HEK293 (cell line): ENCODE measurements around the gene LYPD5.

Experiments
- CTCF ChIA-PET: fragments of 350-600 bp; formaldehyde crosslinking; extraction: SDS; loops from one replicate; lab custom pipeline; 2021; ENCODE audit warnings: antibody characterized with exemption; lab: Yijun Ruan, JAX
- POLR2A ChIA-PET: fragments of 300-600 bp; formaldehyde crosslinking; extraction: SDS; loops from one replicate; lab custom pipeline; 2020; ENCODE audit warnings: antibody characterized with exemption, inconsistent platforms; lab: Yijun Ruan, JAX
- H3K27ac ChIP-seq: fragments of 200-500 bp; sonication (Bioruptor generic); 2 replicates; pipeline ENCODE4 v1.5.1; 2014; ENCODE audit warnings: low read depth, low read length, control low read depth, inconsistent platforms; ENCODE audit errors: extremely low read depth
- H3K36me3 ChIP-seq, 2 experiments: fragments of 200-500 bp in 1 of 2; sonication (Bioruptor generic) in 1 of 2; 1 replicate in 1 of 2; 2 replicates in 1 of 2; pipeline ENCODE4 v1.5.1; 2014 to 2017; ENCODE audit warnings: inconsistent platforms in 2 of 2, low read length in 2 of 2; ENCODE audit not compliant: control insufficient read depth in 2 of 2, insufficient read depth in 1 of 2
- H3K4me1 ChIP-seq: fragments of 200-500 bp; sonication (Bioruptor generic); 2 replicates; pipeline ENCODE4 v1.5.1; 2014; ENCODE audit warnings: mild to moderate bottlenecking, low read length, inconsistent platforms; ENCODE audit not compliant: control insufficient read depth, insufficient read depth
- H3K4me3 ChIP-seq: 2 replicates; pipeline ENCODE4 v1.5.1; 2011; ENCODE audit warnings: low read depth, mild to moderate bottlenecking, control low read depth, low read length, moderate library complexity
- H3K9me3 ChIP-seq: fragments of 200-500 bp; sonication (Bioruptor generic); 2 replicates; pipeline ENCODE4 v1.5.1; 2014; ENCODE audit warnings: low read depth, low read length, inconsistent platforms; ENCODE audit not compliant: control insufficient read depth, insufficient read depth
- BCL6B ChIP-seq: fragments of 450-650 bp; formaldehyde crosslinking; IDR thresholded peaks from 2 replicates; pipeline ENCODE4 v1.5.1; 2017; ENCODE audit warnings: missing biosample characterization, missing genetic modification characterization
- GLIS1 ChIP-seq: fragments of 450-650 bp; formaldehyde crosslinking; IDR thresholded peaks from 2 replicates; pipeline ENCODE4 v1.5.1; 2016; ENCODE audit warnings: missing biosample characterization, missing genetic modification characterization
- GLIS2 ChIP-seq: fragments of 450-650 bp; formaldehyde crosslinking; IDR thresholded peaks from 2 replicates; pipeline ENCODE4 v1.5.1; 2016; ENCODE audit warnings: missing biosample characterization, missing genetic modification characterization
- IKZF3 ChIP-seq: fragments of 450-650 bp; IDR thresholded peaks from 2 replicates; pipeline ENCODE4 v1.5.0; 2018; ENCODE audit warnings: missing biosample characterization, mild to moderate bottlenecking, missing genetic modification characterization, moderate library complexity
- KLF10 ChIP-seq: fragments of 450-650 bp; IDR thresholded peaks from 2 replicates; pipeline ENCODE4 v1.5.1; 2018; ENCODE audit warnings: missing biosample characterization, mild to moderate bottlenecking, missing genetic modification characterization
- PRDM1 ChIP-seq: fragments of 450-650 bp; formaldehyde crosslinking; IDR thresholded peaks from 2 replicates; pipeline ENCODE4; 2016; ENCODE audit warnings: missing biosample characterization, missing genetic modification characterization
- SP2 ChIP-seq: fragments of 450-650 bp; formaldehyde crosslinking; IDR thresholded peaks from 2 replicates; pipeline ENCODE4 v1.5.1; 2016; ENCODE audit warnings: missing biosample characterization, missing genetic modification characterization
- SP7 ChIP-seq: fragments of 450-650 bp; formaldehyde crosslinking; IDR thresholded peaks from 2 replicates; pipeline ENCODE4 v1.5.1; 2016; ENCODE audit warnings: missing biosample characterization, missing genetic modification characterization
- TSHZ1 ChIP-seq: fragments of 450-650 bp; formaldehyde crosslinking; IDR thresholded peaks from 2 replicates; pipeline ENCODE4 v1.5.1; 2016; ENCODE audit warnings: missing biosample characterization, missing genetic modification characterization, borderline replicate concordance
- ZBTB11 ChIP-seq: fragments of 450-650 bp; formaldehyde crosslinking; conservative IDR thresholded peaks from 2 replicates; pipeline ENCODE4 v1.5.1; 2016; ENCODE audit warnings: low read depth, missing biosample characterization, missing genetic modification characterization
- ZBTB8A ChIP-seq: fragments of 450-650 bp; formaldehyde crosslinking; IDR thresholded peaks from 2 replicates; pipeline ENCODE4 v1.5.1; 2016; ENCODE audit warnings: missing biosample characterization, missing genetic modification characterization
- ZIC2 ChIP-seq: fragments of 450-650 bp; formaldehyde crosslinking; IDR thresholded peaks from 2 replicates; pipeline ENCODE4 v1.5.1; 2016; ENCODE audit warnings: missing biosample characterization, missing genetic modification characterization
- ZNF174 ChIP-seq: fragments of 450-650 bp; formaldehyde crosslinking; IDR thresholded peaks from 2 replicates; pipeline ENCODE4 v1.5.0; 2017; ENCODE audit warnings: missing biosample characterization, mild to moderate bottlenecking, missing genetic modification characterization
- ZNF23 ChIP-seq: fragments of 450-650 bp; formaldehyde crosslinking; IDR thresholded peaks from 2 replicates; pipeline ENCODE4 v1.5.1; 2016; ENCODE audit warnings: missing biosample characterization, missing genetic modification characterization, borderline replicate concordance
- ZNF394 ChIP-seq: fragments of 450-650 bp; formaldehyde crosslinking; IDR thresholded peaks from 2 replicates; pipeline ENCODE4 v1.5.1; 2016; ENCODE audit warnings: missing biosample characterization, missing genetic modification characterization, mild to moderate bottlenecking, moderate library complexity, borderline replicate concordance
- ZNF398 ChIP-seq: fragments of 450-650 bp; formaldehyde crosslinking; IDR thresholded peaks from 2 replicates; pipeline ENCODE4 v1.5.1; 2017; ENCODE audit warnings: missing biosample characterization, missing genetic modification characterization
- ZNF423 ChIP-seq: fragments of 450-650 bp; formaldehyde crosslinking; IDR thresholded peaks from 2 replicates; pipeline ENCODE4 v1.5.1; 2016; ENCODE audit warnings: missing biosample characterization, missing genetic modification characterization
- ZNF548 ChIP-seq: fragments of 450-650 bp; formaldehyde crosslinking; IDR thresholded peaks from 2 replicates; pipeline ENCODE4 v1.5.1; 2016; ENCODE audit warnings: missing biosample characterization, missing genetic modification characterization
- ZNF571 ChIP-seq: fragments of 450-650 bp; formaldehyde crosslinking; IDR thresholded peaks from 2 replicates; pipeline ENCODE4 v1.5.0; 2017; ENCODE audit warnings: missing biosample characterization, missing genetic modification characterization
- ZNF701 ChIP-seq: fragments of 450-650 bp; formaldehyde crosslinking; IDR thresholded peaks from 2 replicates; pipeline ENCODE4 v1.5.1; 2016; ENCODE audit warnings: missing biosample characterization, missing genetic modification characterization
- ZNF791 ChIP-seq: fragments of 450-650 bp; formaldehyde crosslinking; IDR thresholded peaks from 2 replicates; pipeline ENCODE4 v1.5.1; 2016; ENCODE audit warnings: missing biosample characterization, missing genetic modification characterization
- TF ChIP-seq, protein P1 (sequence below): fragments of 450-650 bp; formaldehyde crosslinking; IDR thresholded peaks from 2 replicates; pipeline ENCODE4 v1.5.1; 2016; ENCODE audit warnings: missing biosample characterization, missing genetic modification characterization
- TF ChIP-seq, protein P2 (sequence below): sonication (generic); formaldehyde crosslinking; IDR thresholded peaks from 2 replicates; pipeline ENCODE4 v1.8.1; 2022; ENCODE audit warnings: mild to moderate bottlenecking, moderate library complexity, missing genetic modification reagents

The LYPD5 gene

DNA sequence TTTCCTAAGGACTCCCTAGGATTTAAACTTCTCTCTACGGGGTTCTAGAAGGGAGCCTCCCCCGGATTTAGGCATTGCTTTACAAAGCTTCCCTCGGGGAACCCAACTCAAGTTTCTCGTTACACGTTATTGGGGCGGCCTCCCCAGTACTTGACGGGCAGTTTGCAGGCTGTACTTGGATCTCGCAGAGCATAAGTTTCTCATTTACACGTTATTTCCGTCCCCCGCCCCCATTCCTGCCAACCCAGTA is 48.1 kb downstream of the LYPD5 start:
- Histone ChIP-seq H3K36me3 (peaks cover 32 to 42% of the 10 kb centered on the region in 2 experiments), H3K4me3 (peak overlapping the region; percentile 60), H3K9me3 (no peaks in the 10 kb centered on the region), H3K27ac (peak overlapping the region; percentile 100), H3K4me1 (peaks cover 27% of the 10 kb centered on the region)
- ChIA-PET CTCF (interaction anchor here (0.6 to 9.0 kb wide), 8 partner anchors 9 to 828 kb away, joined by 3 to 151 read pairs (median 6); no protein-coding TSS in a partner anchor), POLR2A (interaction anchor here (0.6 to 4.4 kb wide), 23 partner anchors 8 to 820 kb away, joined by 3 to 63 read pairs (median 5); partner anchors contain the start of genes IRGQ, PLAUR, XRCC1 and ZNF45)
- TF ChIP-seq ZNF571 (tag by site-specific recombination) (no peak), ZNF791 (tag by site-specific recombination) (no peak), TSHZ1 (no peak), ZNF398 (tag by site-specific recombination) (peak; percentile 71; the same call in 1 of the 2 replicates), BCL6B (tag by site-specific recombination) (no peak), GLIS2 (tag by site-specific recombination) (0 out of 2 replicates have a peak, but pooled peaks have one; percentile 86), ZNF23 (tag by site-specific recombination) (no peak), ZNF701 (tag by site-specific recombination) (no peak), ZNF548 (tag by site-specific recombination) (no peak), KLF10 (tag by site-specific recombination) (no peak), ZNF174 (no peak), IKZF3 (no peak), SP2 (no peak), ZNF394 (tag by site-specific recombination) (0 out of 2 replicates have a peak, but pooled peaks have one; percentile 8), ZNF423 (tag by site-specific recombination) (0 out of 2 replicates have a peak, but pooled peaks have one; percentile 14), GLIS1 (tag by site-specific recombination) (no peak), SP7 (tag by site-specific recombination) (no peak), ZBTB11 (peak; percentile 52; the same call in 1 of the 2 replicates), ZIC2 (tag by site-specific recombination) (peak; percentile 46), PRDM1 (no peak), ZBTB8A (tag by site-specific recombination) (0 out of 2 replicates have a peak, but pooled peaks have one; percentile 3)
- TF ChIP-seq, protein P1, sequence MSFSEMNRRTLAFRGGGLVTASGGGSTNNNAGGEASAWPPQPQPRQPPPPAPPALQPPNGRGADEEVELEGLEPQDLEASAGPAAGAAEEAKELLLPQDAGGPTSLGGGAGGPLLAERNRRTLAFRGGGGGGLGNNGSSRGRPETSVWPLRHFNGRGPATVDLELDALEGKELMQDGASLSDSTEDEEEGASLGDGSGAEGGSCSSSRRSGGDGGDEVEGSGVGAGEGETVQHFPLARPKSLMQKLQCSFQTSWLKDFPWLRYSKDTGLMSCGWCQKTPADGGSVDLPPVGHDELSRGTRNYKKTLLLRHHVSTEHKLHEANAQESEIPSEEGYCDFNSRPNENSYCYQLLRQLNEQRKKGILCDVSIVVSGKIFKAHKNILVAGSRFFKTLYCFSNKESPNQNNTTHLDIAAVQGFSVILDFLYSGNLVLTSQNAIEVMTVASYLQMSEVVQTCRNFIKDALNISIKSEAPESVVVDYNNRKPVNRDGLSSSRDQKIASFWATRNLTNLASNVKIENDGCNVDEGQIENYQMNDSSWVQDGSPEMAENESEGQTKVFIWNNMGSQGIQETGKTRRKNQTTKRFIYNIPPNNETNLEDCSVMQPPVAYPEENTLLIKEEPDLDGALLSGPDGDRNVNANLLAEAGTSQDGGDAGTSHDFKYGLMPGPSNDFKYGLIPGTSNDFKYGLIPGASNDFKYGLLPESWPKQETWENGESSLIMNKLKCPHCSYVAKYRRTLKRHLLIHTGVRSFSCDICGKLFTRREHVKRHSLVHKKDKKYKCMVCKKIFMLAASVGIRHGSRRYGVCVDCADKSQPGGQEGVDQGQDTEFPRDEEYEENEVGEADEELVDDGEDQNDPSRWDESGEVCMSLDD = 0 out of 2 replicates have a peak, but pooled peaks have one; percentile 85
- TF ChIP-seq, protein P2, sequence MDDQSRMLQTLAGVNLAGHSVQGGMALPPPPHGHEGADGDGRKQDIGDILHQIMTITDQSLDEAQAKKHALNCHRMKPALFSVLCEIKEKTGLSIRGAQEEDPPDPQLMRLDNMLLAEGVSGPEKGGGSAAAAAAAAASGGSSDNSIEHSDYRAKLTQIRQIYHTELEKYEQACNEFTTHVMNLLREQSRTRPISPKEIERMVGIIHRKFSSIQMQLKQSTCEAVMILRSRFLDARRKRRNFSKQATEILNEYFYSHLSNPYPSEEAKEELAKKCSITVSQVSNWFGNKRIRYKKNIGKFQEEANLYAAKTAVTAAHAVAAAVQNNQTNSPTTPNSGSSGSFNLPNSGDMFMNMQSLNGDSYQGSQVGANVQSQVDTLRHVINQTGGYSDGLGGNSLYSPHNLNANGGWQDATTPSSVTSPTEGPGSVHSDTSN = no peak; the same call in 1 of the 2 replicates
